ENCODE measurements around the gene NAB1.

Gene NAB1

GRCh38 chr2:190713471-190713870, 64.6 kb downstream of the NAB1 start:
- no peak for DNase-seq (ENCODE audit: low read depth in 2 of 2)

- DNase-seq (ENCODE audit: low read depth in 2 of 2) = no peak
Observed at GRCh38 chr2:190714958-190715357, 66.1 kb downstream of the NAB1 start.

- DNase-seq (ENCODE audit: low read depth in 2 of 2) = no peak
Observed at GRCh38 chr2:190716176-190716807, 67.4 kb downstream of the NAB1 start.

- no peak for DNase-seq (ENCODE audit: low read depth in 2 of 2)
Observed at GRCh38 chr2:190717306-190717705, 68.4 kb downstream of the NAB1 start.

GRCh38 chr2:190717764-190718651, 69.1 kb downstream of the NAB1 start:
- no peak for DNase-seq (ENCODE audit: low read depth in 2 of 2)

GRCh38 chr2:190718652-190719526, 70.0 kb downstream of the NAB1 start:
- peak in 1 of 2 donors; percentile 24 for DNase-seq (ENCODE audit: low read depth in 2 of 2)

- DNase-seq (ENCODE audit: low read depth in 2 of 2) = no peak
Observed at GRCh38 chr2:190720276-190720675, 71.4 kb downstream of the NAB1 start.

- no peak for DNase-seq (ENCODE audit: low read depth in 2 of 2)
Observed at GRCh38 chr2:190720691-190721090, 71.8 kb downstream of the NAB1 start.

- no peak for DNase-seq (ENCODE audit: low read depth in 2 of 2)
Observed at GRCh38 chr2:190722061-190722759, 73.3 kb downstream of the NAB1 start.

- no peak for DNase-seq (ENCODE audit: low read depth in 2 of 2)
Observed at GRCh38 chr2:190722835-190723234, 74.0 kb downstream of the NAB1 start.

- DNase-seq (ENCODE audit: low read depth in 2 of 2) = no peak
Observed at GRCh38 chr2:190723397-190724090, 74.7 kb downstream of the NAB1 start.

- DNase-seq (ENCODE audit: low read depth in 2 of 2) = no peak
Observed at GRCh38 chr2:190726255-190726654, 77.4 kb downstream of the NAB1 start.

- DNase-seq (ENCODE audit: low read depth in 2 of 2) = no peak
Observed at GRCh38 chr2:190736355-190736754, 87.5 kb downstream of the NAB1 start.

- no peak for DNase-seq (ENCODE audit: low read depth in 2 of 2)
Observed at GRCh38 chr2:190740449-190740848, 91.6 kb downstream of the NAB1 start.
